OCI-LY1 (cell line): ENCODE measurements around the gene DOCK1.

Source experiments
- H2AFZ ChIP-seq: fragments of 200-600 bp; sonication (generic), shearing (Covaris generic); 2 replicates; pipeline ENCODE4 v1.6.0; 2014; ENCODE audit warnings: antibody characterized with exemption, mild to moderate bottlenecking, low read length
- H3F3A ChIP-seq: fragments of 200-600 bp; sonication (generic), shearing (Covaris generic); 2 replicates; pipeline ENCODE4 v1.6.0; 2014; ENCODE audit warnings: mild to moderate bottlenecking, antibody characterized with exemption, low read length, moderate library complexity; ENCODE audit not compliant: insufficient read depth
- H3K27ac ChIP-seq: fragments of 200-600 bp; sonication (generic); 2 replicates; pipeline ENCODE4 v1.5.1; 2014; ENCODE audit warnings: low read length, mixed run types, mild to moderate bottlenecking, low read depth; ENCODE audit not compliant: poor library complexity, severe bottlenecking
- H3K27me3 ChIP-seq: fragments of 200-600 bp; sonication (generic); 2 replicates; pipeline ENCODE4 v1.6.0; 2014; ENCODE audit warnings: antibody characterized with exemption, mild to moderate bottlenecking, low read length, moderate library complexity; ENCODE audit not compliant: insufficient read depth
- H3K36me3 ChIP-seq: fragments of 200-600 bp; sonication (generic); 2 replicates; pipeline ENCODE4 v1.6.1; 2014; ENCODE audit warnings: mild to moderate bottlenecking, antibody characterized with exemption, low read length, moderate library complexity, mixed read lengths; ENCODE audit not compliant: insufficient read depth
- H3K4me1 ChIP-seq: fragments of 200-600 bp; sonication (generic); 2 replicates; pipeline ENCODE4 v1.5.1; 2014; ENCODE audit warnings: mild to moderate bottlenecking, low read length, moderate library complexity; ENCODE audit not compliant: insufficient read depth, severe bottlenecking
- H3K4me2 ChIP-seq: fragments of 200-600 bp; sonication (generic), shearing (Covaris generic); 2 replicates; pipeline ENCODE4 v1.6.1; 2014; ENCODE audit warnings: low read length
- H3K4me3 ChIP-seq: fragments of 200-600 bp; sonication (generic); 2 replicates; pipeline ENCODE4 v1.5.1; 2014; ENCODE audit warnings: low read length, low read depth, mild to moderate bottlenecking, mixed read lengths; ENCODE audit not compliant: poor library complexity, severe bottlenecking
- H3K79me2 ChIP-seq: fragments of 200-600 bp; shearing (Covaris generic); 2 replicates; pipeline ENCODE4 v1.6.1; 2016; ENCODE audit warnings: mixed run types, low read length, mixed read lengths; ENCODE audit not compliant: insufficient read depth
- H3K9ac ChIP-seq: fragments of 200-600 bp; sonication (generic), shearing (Covaris generic); 2 replicates; pipeline ENCODE4 v1.6.1; 2014; ENCODE audit warnings: mild to moderate bottlenecking, low read length, mixed read lengths
- H3K9me2 ChIP-seq: fragments of 200-600 bp; sonication (generic), shearing (Covaris generic); 2 replicates; pipeline ENCODE4 v1.6.1; 2014; ENCODE audit warnings: low read depth, mild to moderate bottlenecking, low read length, mixed read lengths
- H3K9me3 ChIP-seq: fragments of 200-600 bp; shearing (Covaris generic); 2 replicates; pipeline ENCODE4 v1.6.1; 2014; ENCODE audit warnings: low read length, mixed read lengths
- H4K20me1 ChIP-seq: fragments of 200-600 bp; sonication (generic), shearing (Covaris generic); 2 replicates; pipeline ENCODE4 v1.6.0; 2016; ENCODE audit warnings: mild to moderate bottlenecking, low read length; ENCODE audit not compliant: insufficient read depth
- CTCF ChIP-seq: fragments of 200-600 bp; sonication (generic), shearing (Covaris generic); IDR thresholded peaks from 2 replicates; pipeline ENCODE4 v1.5.1; 2017; ENCODE audit warnings: mild to moderate bottlenecking, antibody characterized with exemption, low read length, moderate library complexity, mixed read lengths
- EZH2 ChIP-seq: fragments of 200-600 bp; sonication (generic), shearing (Covaris generic); IDR thresholded peaks from 2 replicates; pipeline ENCODE4 v1.8.0; 2017; ENCODE audit warnings: borderline replicate concordance, mixed run types, mild to moderate bottlenecking, antibody characterized with exemption, low read length, moderate library complexity, mixed read lengths

Gene DOCK1

GRCh38 chr10:127063762-127064161 is 158.5 kb downstream of the DOCK1 start:
- Histone ChIP-seq H2AFZ (no peak overlapping the region), H3F3A (no peaks in the 10 kb centered on the region), H3K9me2 (no peaks in the 10 kb centered on the region), H3K79me2 (no peaks in the 10 kb centered on the region), H3K9ac (no peak overlapping the region), H3K9me3 (no peaks in the 10 kb centered on the region), H3K4me1 (no peaks in the 10 kb centered on the region), H3K27ac (no peak overlapping the region), H3K4me2 (no peak overlapping the region), H3K4me3 (no peak overlapping the region), H4K20me1 (no peaks in the 10 kb centered on the region), H3K36me3 (no peaks in the 10 kb centered on the region), H3K27me3 (no peaks in the 10 kb centered on the region)
- no peak for TF ChIP-seq CTCF
- TF ChIP-seq EZH2: no peak

GRCh38 chr10:127064474-127064873 is 159.2 kb downstream of the DOCK1 start:
- no peaks in the 10 kb centered on the region for H3K79me2 ChIP-seq
- no peaks in the 10 kb centered on the region for H4K20me1 ChIP-seq
- H3K27ac ChIP-seq: no peak overlapping the region
- no peaks in the 10 kb centered on the region for H3K4me1 ChIP-seq
- no peaks in the 10 kb centered on the region for H3K27me3 ChIP-seq
- H3K4me2 ChIP-seq: no peak overlapping the region
- H3K36me3 ChIP-seq: no peaks in the 10 kb centered on the region
- H3F3A ChIP-seq: no peaks in the 10 kb centered on the region
- no peaks in the 10 kb centered on the region for H3K9me3 ChIP-seq
- no peak overlapping the region for H3K9ac ChIP-seq
- no peak overlapping the region for H3K4me3 ChIP-seq
- TF ChIP-seq CTCF: no peak
- no peak for TF ChIP-seq EZH2
- H3K9me2 ChIP-seq: no peaks in the 10 kb centered on the region
- H2AFZ ChIP-seq: no peak overlapping the region

- Histone ChIP-seq H3K9me2 (no peaks in the 10 kb centered on the region), H3K27me3 (no peaks in the 10 kb centered on the region), H4K20me1 (no peaks in the 10 kb centered on the region), H3K9ac (no peak overlapping the region), H3K79me2 (no peaks in the 10 kb centered on the region), H3K9me3 (no peaks in the 10 kb centered on the region), H3K36me3 (no peaks in the 10 kb centered on the region), H3K27ac (no peak overlapping the region), H3K4me1 (no peaks in the 10 kb centered on the region), H3F3A (no peaks in the 10 kb centered on the region), H3K4me2 (no peak overlapping the region), H3K4me3 (no peak overlapping the region), H2AFZ (no peak overlapping the region)
- no peak for TF ChIP-seq CTCF
- TF ChIP-seq EZH2: no peak
Measured at GRCh38 chr10:127067542-127068194, 162.4 kb downstream of the DOCK1 start.
